HG02642 (cell line): ENCODE data around the gene PSEN2.

Source experiments
- ATAC-seq: cut with Tn5 transposase; IDR thresholded peaks from one replicate; pipeline ENCODE4 v1.9.1; 2021; ENCODE audit warnings: mild to moderate bottlenecking; ENCODE audit not compliant: unreplicated experiment, poor library complexity

Gene PSEN2

GRCh38 chr1:226863446-226863845 is 7.0 kb upstream of the PSEN2 start:
- ATAC-seq = no peak

GRCh38 chr1:226864311-226864710 is 6.1 kb upstream of the PSEN2 start:
- no peak for ATAC-seq

GRCh38 chr1:226865590-226865989 is 4.8 kb upstream of the PSEN2 start:
- no peak for ATAC-seq

GRCh38 chr1:226867461-226868054 is 2.9 kb upstream of the PSEN2 start:
- no peak for ATAC-seq

GRCh38 chr1:226868726-226869125 is 1.7 kb upstream of the PSEN2 start:
- ATAC-seq = no peak

GRCh38 chr1:226870026-226870400 is 403 bp upstream of the PSEN2 start:
- no peak for ATAC-seq

GRCh38 chr1:226871636-226872327 is 1.4 kb downstream of the PSEN2 start:
- ATAC-seq = no peak

GRCh38 chr1:226872437-226872836 is 2.0 kb downstream of the PSEN2 start:
- ATAC-seq = no peak

GRCh38 chr1:226873771-226874578 is 3.6 kb downstream of the PSEN2 start:
- no peak for ATAC-seq

- no peak for ATAC-seq
Measured at GRCh38 chr1:226874579-226875425, 4.4 kb downstream of the PSEN2 start.

- no peak for ATAC-seq
Measured at GRCh38 chr1:226875641-226876295, 5.4 kb downstream of the PSEN2 start.

- no peak for ATAC-seq
Measured at GRCh38 chr1:226877669-226878068, 7.3 kb downstream of the PSEN2 start.

GRCh38 chr1:226880372-226881287 is 10.2 kb downstream of the PSEN2 start:
- ATAC-seq = no peak

- ATAC-seq = no peak
Measured at GRCh38 chr1:226881515-226882185, 11.2 kb downstream of the PSEN2 start.

GRCh38 chr1:226882187-226882586 is 11.8 kb downstream of the PSEN2 start:
- ATAC-seq = peak; percentile 1

- peak; percentile 93 for ATAC-seq
Measured at GRCh38 chr1:226882631-226883409, 12.4 kb downstream of the PSEN2 start.

- no peak for ATAC-seq
Measured at GRCh38 chr1:226883630-226884029, 13.2 kb downstream of the PSEN2 start.
